Measurements from ENCODE around the gene KIAA1755. TPM values are rescaled to one million over a fixed set of nuclear protein-coding genes. Genes with fewer than 3 reads are reported as not detected.

KIAA1755 gene
- total and polyA plus RNA-seq, 12 donors = 2.7 to 7.7 (median 5.2) TPM

- no peak for TF ChIP-seq CTCF (IDR thresholded peaks at IDR 0.05)
- Histone ChIP-seq H3K9me3 (peaks cover 0 to 15% (median 0%) of the 10 kb centered on the region in 11 donors), H3K27me3 (no peaks in the 10 kb centered on the region), H3K27ac (no peak overlapping the region), H3K36me3 (no peaks in the 10 kb centered on the region), H3K4me3 (no peak overlapping the region), H3K4me1 (peaks cover 0 to 4% (median 0%) of the 10 kb centered on the region in 9 donors)
- DNase-seq = no peak
- 89 to 93% methylated on average over 3 of the region's 3 CpGs for WGBS, 2 donors
- intact Hi-C loops (cut with DNase I) = no loop called here
- ATAC-seq = no peak
Measured at GRCh38 chr20:38181971-38182370, 78.6 kb downstream of the KIAA1755 start.

- 79 to 88% methylated on average over 7 of the region's 7 CpGs for WGBS, 2 donors
- no peaks in the 10 kb centered on the region for H3K36me3 ChIP-seq
- intact Hi-C loops (cut with DNase I) = no loop called here
- H3K4me3 ChIP-seq = no peak overlapping the region
- ATAC-seq (peak in 1 of 8 donors; percentile 43), DNase-seq (no peak)
- no peaks in the 10 kb centered on the region for H3K27me3 ChIP-seq
- H3K9me3 ChIP-seq = peaks cover 0 to 15% (median 0%) of the 10 kb centered on the region in 11 donors
- peaks cover 0 to 3% (median 0%) of the 10 kb centered on the region in 9 donors for H3K4me1 ChIP-seq
- TF ChIP-seq CTCF (IDR thresholded peaks at IDR 0.05) = no peak
- H3K27ac ChIP-seq = no peak overlapping the region
Measured at GRCh38 chr20:38181207-38181801, 79.2 kb downstream of the KIAA1755 start.

GRCh38 chr20:38180781-38181180, 79.8 kb downstream of the KIAA1755 start:
- no peak for ATAC-seq
- 65 to 67% methylated on average over 5 of the region's 5 CpGs for WGBS, 2 donors
- H3K4me1 ChIP-seq = peaks cover 0 to 3% (median 0%) of the 10 kb centered on the region in 9 donors
- peaks cover 0 to 15% (median 0%) of the 10 kb centered on the region in 11 donors for H3K9me3 ChIP-seq
- H3K27ac ChIP-seq = no peak overlapping the region
- TF ChIP-seq CTCF (IDR thresholded peaks at IDR 0.05) = no peak
- no peaks in the 10 kb centered on the region for H3K27me3 ChIP-seq
- DNase-seq = no peak
- intact Hi-C loops (cut with DNase I) = no loop called here
- no peaks in the 10 kb centered on the region for H3K36me3 ChIP-seq
- no peak overlapping the region for H3K4me3 ChIP-seq

GRCh38 chr20:38179846-38180245, 80.7 kb downstream of the KIAA1755 start:
- no peak for TF ChIP-seq CTCF (IDR thresholded peaks at IDR 0.05)
- WGBS, 2 donors = 74 to 79% methylated on average over 6 of the region's 6 CpGs
- Histone ChIP-seq H3K4me3 (no peak overlapping the region), H3K36me3 (no peaks in the 10 kb centered on the region), H3K9me3 (peaks cover 0 to 15% (median 0%) of the 10 kb centered on the region in 11 donors), H3K27me3 (no peaks in the 10 kb centered on the region), H3K4me1 (peaks cover 0 to 3% (median 0%) of the 10 kb centered on the region in 9 donors), H3K27ac (no peak overlapping the region)
- intact Hi-C loops (cut with DNase I) = loop anchor here in 1 of 10 donors (5.0 kb wide), 1 partner anchor 37 kb away; no protein-coding TSS in a partner anchor
- DNase-seq (no peak), ATAC-seq (no peak)

Measured in heart right ventricle (tissue), 16 donors.